Stomach (tissue), 4 donors: ENCODE results near the gene DESI1.

Source experiments
- EP300 ChIP-seq: sonication (generic); formaldehyde crosslinking; IDR thresholded peaks from one replicate; pipeline ENCODE4 v1.6.1; 2017; ENCODE audit warnings: antibody characterized with exemption
- POLR2A ChIP-seq, 4 donors: fragments of 450-650 bp; IDR thresholded peaks; one replicate each; pipeline ENCODE4 v1.6.1; 2016; ENCODE audit warnings: antibody characterized with exemption in 4 of 4, control low read depth in 2 of 4, mild to moderate bottlenecking in 1 of 4, moderate library complexity in 1 of 4
- POLR2AphosphoS5 ChIP-seq, 3 donors: sonication (generic); formaldehyde crosslinking; IDR thresholded peaks; one replicate each; pipeline ENCODE4 v1.6.1; 2016; ENCODE audit warnings: antibody characterized with exemption in 3 of 3
- TF ChIP-seq, protein P1 (sequence below), 7 experiments: fragments of 450-650 bp in 4 of 7; fragments of 200-600 bp in 3 of 7; sonication (generic) in 3 of 7; IDR thresholded peaks; one replicate each; pipeline ENCODE4 v1.5.1; 2016 to 2019; ENCODE audit warnings: antibody characterized with exemption in 7 of 7, control low read depth in 2 of 7, mild to moderate bottlenecking in 1 of 7

DNA sequence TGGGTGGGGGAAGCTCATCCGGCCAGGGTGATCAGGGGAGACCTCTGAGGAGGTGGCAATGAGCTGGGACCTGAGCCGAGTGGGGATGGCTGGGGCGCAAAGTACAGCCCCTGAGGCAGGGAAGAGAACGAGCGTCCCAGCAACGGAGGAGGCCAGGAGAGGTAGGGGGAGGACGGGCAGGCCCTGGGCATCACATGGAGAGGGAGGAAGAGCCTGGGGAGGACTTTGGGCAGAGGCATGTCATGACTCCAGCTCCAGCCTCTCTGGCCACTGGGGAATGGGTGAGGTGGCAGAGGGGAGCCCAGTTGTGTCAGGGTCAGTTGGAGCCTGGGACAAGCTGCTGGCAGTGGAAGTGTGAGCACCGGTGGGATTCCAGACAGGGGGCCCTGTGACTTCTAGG lies 42.7 kb downstream of the DESI1 start:
- TF ChIP-seq, protein P1, sequence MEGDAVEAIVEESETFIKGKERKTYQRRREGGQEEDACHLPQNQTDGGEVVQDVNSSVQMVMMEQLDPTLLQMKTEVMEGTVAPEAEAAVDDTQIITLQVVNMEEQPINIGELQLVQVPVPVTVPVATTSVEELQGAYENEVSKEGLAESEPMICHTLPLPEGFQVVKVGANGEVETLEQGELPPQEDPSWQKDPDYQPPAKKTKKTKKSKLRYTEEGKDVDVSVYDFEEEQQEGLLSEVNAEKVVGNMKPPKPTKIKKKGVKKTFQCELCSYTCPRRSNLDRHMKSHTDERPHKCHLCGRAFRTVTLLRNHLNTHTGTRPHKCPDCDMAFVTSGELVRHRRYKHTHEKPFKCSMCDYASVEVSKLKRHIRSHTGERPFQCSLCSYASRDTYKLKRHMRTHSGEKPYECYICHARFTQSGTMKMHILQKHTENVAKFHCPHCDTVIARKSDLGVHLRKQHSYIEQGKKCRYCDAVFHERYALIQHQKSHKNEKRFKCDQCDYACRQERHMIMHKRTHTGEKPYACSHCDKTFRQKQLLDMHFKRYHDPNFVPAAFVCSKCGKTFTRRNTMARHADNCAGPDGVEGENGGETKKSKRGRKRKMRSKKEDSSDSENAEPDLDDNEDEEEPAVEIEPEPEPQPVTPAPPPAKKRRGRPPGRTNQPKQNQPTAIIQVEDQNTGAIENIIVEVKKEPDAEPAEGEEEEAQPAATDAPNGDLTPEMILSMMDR (IDR thresholded peaks at IDR 0.05): no peak
- TF ChIP-seq POLR2AphosphoS5 (IDR thresholded peaks at IDR 0.05) (no peak), POLR2A (IDR thresholded peaks at IDR 0.05) (no peak), EP300 (no peak)
